ENCODE measurements around the gene TNFSF4.

GRCh38 chr1:173171152-173171551 is 36.0 kb downstream of the TNFSF4 start:
- TF ChIP-seq CTCF (IDR thresholded peaks at IDR 0.05) = no peak
- TF ChIP-seq FOXM1 (IDR thresholded peaks at IDR 0.05; ENCODE audit: low read depth) = no peak
- no peak for TF ChIP-seq SIN3A (IDR thresholded peaks at IDR 0.05; ENCODE audit: borderline replicate concordance, low read depth, low read length)
- no peak for TF ChIP-seq SMC3 (IDR thresholded peaks at IDR 0.05; ENCODE audit: low read depth, low read length)

Data from SK-N-SH (cell line).